GM12873 (cell line): ENCODE data around the gene SLU7.

ENCODE experiments used
- CTCF ChIP-seq: IDR thresholded peaks from 2 replicates; pipeline ENCODE4 v1.5.1; 2012; ENCODE audit warnings: low read depth, mild to moderate bottlenecking, moderate library complexity, low read length, control low read depth; ENCODE audit not compliant: insufficient read depth; ENCODE audit errors: missing control alignments

The SLU7 gene

GRCh38 chr5:160438316-160439204, 19.7 kb upstream of the SLU7 start:
- TF ChIP-seq CTCF, result peak; percentile 94

- TF ChIP-seq CTCF, result no peak
These were observed 18.4 kb upstream of the SLU7 start for GRCh38 chr5:160437271-160437670.

GRCh38 chr5:160436017-160436416, 17.1 kb upstream of the SLU7 start:
- TF ChIP-seq CTCF, result no peak

- TF ChIP-seq CTCF, result no peak
These were observed 16.7 kb upstream of the SLU7 start for GRCh38 chr5:160435532-160435931.

- TF ChIP-seq CTCF, result no peak
These were observed 15.2 kb upstream of the SLU7 start for GRCh38 chr5:160434022-160434531.

GRCh38 chr5:160432787-160433186, 13.9 kb upstream of the SLU7 start:
- TF ChIP-seq CTCF, result no peak

GRCh38 chr5:160432196-160432595, 13.3 kb upstream of the SLU7 start:
- no peak for TF ChIP-seq CTCF
